Endodermal cell (in vitro differentiated cells): Measurements from ENCODE around the gene SNX30. TPM values are rescaled to one million over a fixed set of nuclear protein-coding genes. Genes with fewer than 3 reads are reported as not detected.

ENCODE experiments used
- DNase-seq: peaks from one replicate; pipeline ENCODE4 v3.0.0-alpha.2; 2017
- H3K27ac ChIP-seq: 2 replicates; pipeline ENCODE4 v1.5.1; 2013; ENCODE audit warnings: mild to moderate bottlenecking, low read depth, low read length, moderate library complexity
- H3K27me3 ChIP-seq: 2 replicates; pipeline ENCODE4 v1.6.1; 2013; ENCODE audit warnings: mild to moderate bottlenecking, low read length, moderate library complexity; ENCODE audit not compliant: insufficient read depth, control insufficient read depth, poor library complexity, severe bottlenecking
- H3K36me3 ChIP-seq: 2 replicates; pipeline ENCODE4 v1.7.0; 2013; ENCODE audit warnings: mild to moderate bottlenecking, low read length, moderate library complexity; ENCODE audit not compliant: control insufficient read depth, insufficient read depth
- H3K4me1 ChIP-seq: one replicate; pipeline ENCODE4 v1.7.0; 2013; ENCODE audit warnings: low read length; ENCODE audit not compliant: control insufficient read depth, insufficient read depth
- H3K4me3 ChIP-seq: 2 replicates; pipeline ENCODE4 v1.5.1; 2013; ENCODE audit warnings: mild to moderate bottlenecking, low read length, moderate library complexity
- H3K9ac ChIP-seq: 2 replicates; pipeline ENCODE4 v1.6.1; 2013; ENCODE audit warnings: mild to moderate bottlenecking, low read length, moderate library complexity; ENCODE audit not compliant: poor library complexity, severe bottlenecking; ENCODE audit errors: extremely low read depth
- H3K9me3 ChIP-seq: 2 replicates; pipeline ENCODE4 v1.6.1; 2013; ENCODE audit warnings: mild to moderate bottlenecking, low read length, moderate library complexity; ENCODE audit not compliant: control insufficient read depth
- H3K27ac Mint-ChIP-seq: 2 replicates; pipeline ENCODE4 v1.8.0; 2020; ENCODE audit warnings: mixed read lengths
- H3K27me3 Mint-ChIP-seq: 2 replicates; pipeline ENCODE4 v1.8.0; 2021; ENCODE audit warnings: mild to moderate bottlenecking, mixed read lengths; ENCODE audit not compliant: insufficient read depth
- H3K36me3 Mint-ChIP-seq: 2 replicates; pipeline ENCODE4 v1.8.0; 2020; ENCODE audit warnings: low read depth, mixed read lengths
- H3K4me1 Mint-ChIP-seq: 2 replicates; pipeline ENCODE4 v1.8.0; 2020; ENCODE audit warnings: mixed read lengths
- H3K4me3 Mint-ChIP-seq: 2 replicates; pipeline ENCODE4 v1.8.0; 2020; ENCODE audit warnings: mild to moderate bottlenecking, moderate library complexity, mixed read lengths
- H3K9me3 Mint-ChIP-seq: 2 replicates; pipeline ENCODE4 v1.8.0; 2020; ENCODE audit warnings: mild to moderate bottlenecking, mixed read lengths
- WGBS, 2 experiments: methylation state at CpG; one replicate each; pipeline versions ENCODE4 v1.1.5 to v1.1.7; 2013; ENCODE audit warnings: missing lambda C conversion rate in 2 of 2, mixed read lengths in 1 of 2; ENCODE audit not compliant: insufficient coverage in 1 of 2, insufficient read length in 1 of 2; 5-methylcytosine and 5-hydroxymethylcytosine counted together
- total RNA-seq, 2 donors: library from RNA; stranded (reverse); fragmentation: NEBNext Ultra II Directional in 1 of 2; extraction: Animal tissue kit (Norgen Biotek cat#: 25700) in 1 of 2; gene quantifications; 2 replicates in 1 of 2; 3 replicates in 1 of 2; pipeline ENCODE4 v1.2.1, GENCODE V29; 2021
- TF ChIP-seq, protein P1 (sequence below): fragments of 200-600 bp; sonication (generic); conservative IDR thresholded peaks from 2 replicates; pipeline ENCODE4 v1.5.0; 2021; ENCODE audit warnings: antibody characterized with exemption, mild to moderate bottlenecking

The SNX30 gene
- total RNA-seq, 2 donors from 2014 or later: 11.8 to 14.8 TPM

DNA sequence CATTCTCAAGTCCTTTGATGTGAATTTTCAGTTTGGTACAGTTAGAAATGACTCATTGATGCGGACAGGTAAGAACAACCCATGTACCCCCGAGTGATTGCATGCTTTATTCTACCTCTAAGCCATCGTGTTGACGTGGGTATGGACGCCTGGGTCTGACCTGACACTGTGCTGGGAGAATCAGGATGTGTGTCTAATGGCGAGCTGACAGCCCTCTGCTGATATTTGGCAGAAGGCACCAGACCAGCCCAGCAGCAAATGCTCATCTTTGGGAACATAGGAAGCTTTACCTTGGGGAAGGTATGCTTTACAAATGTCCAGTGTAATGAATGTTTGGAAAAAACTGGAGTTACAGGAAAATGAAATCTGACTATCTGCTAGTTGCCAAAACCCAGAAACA lies 120.0 kb downstream of the SNX30 start:
- Mint-ChIP-seq H3K36me3 (peaks cover 20% of the 10 kb centered on the region), H3K27me3 (no peaks in the 10 kb centered on the region), H3K4me3 (no peak overlapping the region), H3K27ac (no peak overlapping the region), H3K4me1 (peaks cover 62% of the 10 kb centered on the region), H3K9me3 (peaks cover 3% of the 10 kb centered on the region)
- no peak overlapping the region for H3K9ac ChIP-seq
- no peaks in the 10 kb centered on the region for H3K36me3 ChIP-seq
- TF ChIP-seq, protein P1, sequence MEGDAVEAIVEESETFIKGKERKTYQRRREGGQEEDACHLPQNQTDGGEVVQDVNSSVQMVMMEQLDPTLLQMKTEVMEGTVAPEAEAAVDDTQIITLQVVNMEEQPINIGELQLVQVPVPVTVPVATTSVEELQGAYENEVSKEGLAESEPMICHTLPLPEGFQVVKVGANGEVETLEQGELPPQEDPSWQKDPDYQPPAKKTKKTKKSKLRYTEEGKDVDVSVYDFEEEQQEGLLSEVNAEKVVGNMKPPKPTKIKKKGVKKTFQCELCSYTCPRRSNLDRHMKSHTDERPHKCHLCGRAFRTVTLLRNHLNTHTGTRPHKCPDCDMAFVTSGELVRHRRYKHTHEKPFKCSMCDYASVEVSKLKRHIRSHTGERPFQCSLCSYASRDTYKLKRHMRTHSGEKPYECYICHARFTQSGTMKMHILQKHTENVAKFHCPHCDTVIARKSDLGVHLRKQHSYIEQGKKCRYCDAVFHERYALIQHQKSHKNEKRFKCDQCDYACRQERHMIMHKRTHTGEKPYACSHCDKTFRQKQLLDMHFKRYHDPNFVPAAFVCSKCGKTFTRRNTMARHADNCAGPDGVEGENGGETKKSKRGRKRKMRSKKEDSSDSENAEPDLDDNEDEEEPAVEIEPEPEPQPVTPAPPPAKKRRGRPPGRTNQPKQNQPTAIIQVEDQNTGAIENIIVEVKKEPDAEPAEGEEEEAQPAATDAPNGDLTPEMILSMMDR: no peak
- 92 to 95% methylated on average over 6 of the region's 6 CpGs for WGBS, 2 experiments
- peaks cover 34% of the 10 kb centered on the region for H3K4me1 ChIP-seq
- no peak overlapping the region for H3K4me3 ChIP-seq
- DNase-seq: no peak
- no peaks in the 10 kb centered on the region for H3K27me3 ChIP-seq
- H3K9me3 ChIP-seq: no peaks in the 10 kb centered on the region
- no peak overlapping the region for H3K27ac ChIP-seq

DNA sequence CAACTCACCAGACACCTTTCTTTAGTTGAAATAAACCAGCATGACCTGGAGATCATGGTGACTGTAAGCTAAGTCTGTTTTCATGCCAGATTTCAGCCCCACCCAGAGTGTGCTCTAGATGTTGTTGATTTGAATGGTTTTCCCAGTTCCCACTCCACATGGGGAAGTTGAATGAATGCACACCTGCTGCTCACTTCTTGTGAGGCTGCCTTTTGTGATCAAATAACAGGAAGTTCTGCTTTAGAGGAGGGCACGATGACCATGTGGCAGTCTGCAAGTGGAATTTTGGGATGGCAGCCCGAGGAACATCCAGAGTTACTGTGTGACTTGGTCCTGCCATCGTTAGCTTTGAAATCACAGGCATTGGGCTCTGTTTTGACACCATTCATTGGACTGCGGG lies 121.5 kb downstream of the SNX30 start:
- H3K9me3 Mint-ChIP-seq: peaks cover 3% of the 10 kb centered on the region
- DNase-seq: no peak
- no peaks in the 10 kb centered on the region for H3K27me3 ChIP-seq
- 65 to 71% methylated on average over 4 of the region's 4 CpGs for WGBS, 2 experiments
- no peaks in the 10 kb centered on the region for H3K9me3 ChIP-seq
- peaks cover 15% of the 10 kb centered on the region for H3K36me3 Mint-ChIP-seq
- H3K27ac ChIP-seq: no peak overlapping the region
- H3K4me3 Mint-ChIP-seq: no peak overlapping the region
- no peak overlapping the region for H3K9ac ChIP-seq
- TF ChIP-seq, protein P1: no peak
- peaks cover 68% of the 10 kb centered on the region for H3K4me1 Mint-ChIP-seq
- H3K27me3 Mint-ChIP-seq: no peaks in the 10 kb centered on the region
- H3K36me3 ChIP-seq: no peaks in the 10 kb centered on the region
- peaks cover 34% of the 10 kb centered on the region for H3K4me1 ChIP-seq
- H3K27ac Mint-ChIP-seq: no peak overlapping the region
- H3K4me3 ChIP-seq: no peak overlapping the region

DNA sequence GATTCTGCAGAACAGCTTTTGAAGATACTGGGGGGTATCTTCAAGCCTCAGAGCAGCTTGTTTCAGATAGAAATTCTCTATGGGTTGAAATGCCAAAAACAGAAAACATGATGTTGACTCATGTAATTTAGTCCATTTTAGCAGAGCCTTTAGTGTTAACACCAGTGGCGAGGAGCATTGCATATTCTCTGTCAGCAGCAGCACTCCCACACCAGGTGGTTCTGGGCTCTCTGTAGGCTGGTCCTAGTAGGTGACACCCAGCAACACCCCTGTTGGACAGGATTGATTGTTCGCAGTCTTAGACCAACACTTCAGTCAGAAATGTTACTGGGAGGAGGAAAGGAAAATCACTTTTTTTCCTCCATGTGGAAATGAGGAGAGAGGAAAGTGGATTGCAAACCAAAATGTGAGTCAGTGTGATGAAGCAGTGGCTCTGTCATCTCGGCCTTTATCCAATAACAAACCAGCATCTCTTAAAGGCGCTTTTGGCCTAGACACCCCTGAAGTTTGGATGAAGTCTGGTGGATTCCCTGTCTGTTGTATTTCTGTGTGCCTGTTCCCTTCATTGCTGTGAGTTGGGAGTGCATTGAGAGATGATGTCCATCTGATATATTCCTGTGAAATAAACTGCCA lies 123.3 kb downstream of the SNX30 start:
- no peaks in the 10 kb centered on the region for H3K27me3 ChIP-seq
- H3K27ac ChIP-seq: no peak overlapping the region
- no peak overlapping the region for H3K9ac ChIP-seq
- no peaks in the 10 kb centered on the region for H3K27me3 Mint-ChIP-seq
- H3K4me1 ChIP-seq: peaks cover 25% of the 10 kb centered on the region
- H3K9me3 ChIP-seq: no peaks in the 10 kb centered on the region
- H3K9me3 Mint-ChIP-seq: no peaks in the 10 kb centered on the region
- DNase-seq: no peak
- no peaks in the 10 kb centered on the region for H3K36me3 ChIP-seq
- H3K27ac Mint-ChIP-seq: no peak overlapping the region
- H3K4me3 Mint-ChIP-seq: no peak overlapping the region
- H3K4me1 Mint-ChIP-seq: peaks cover 65% of the 10 kb centered on the region
- peak overlapping the region; percentile 6 for H3K4me3 ChIP-seq
- TF ChIP-seq, protein P1: no peak
- peaks cover 10% of the 10 kb centered on the region for H3K36me3 Mint-ChIP-seq
- 93 to 95% methylated on average over 4 of the region's 4 CpGs for WGBS, 2 experiments
